B cell (primary cell): ENCODE measurements around the gene ST8SIA1. TPM values are rescaled to one million over a fixed set of nuclear protein-coding genes. Genes with fewer than 3 reads are reported as not detected.

Experiments used
- ATAC-seq: fragments of 200-7000 bp; cut with Tn5 transposase; one replicate; pipeline ENCODE4 v1.10.0; 2021; ENCODE audit warnings: low read depth, mild to moderate bottlenecking, moderate number of reproducible peaks, moderate library complexity
- CTCF ChIA-PET: fragments of 350-600 bp; sonication (Branson Sonifier 250); formaldehyde crosslinking; loops from one replicate; lab custom pipeline; 2021; ENCODE audit warnings: antibody characterized with exemption, inconsistent platforms; lab: Charles Lee
- POLR2A ChIA-PET: fragments of 350-600 bp; sonication (Branson Sonifier 250); formaldehyde crosslinking; loops from one replicate; lab custom pipeline; 2021; ENCODE audit warnings: antibody characterized with exemption; lab: Charles Lee
- DNase-seq: peaks from one replicate; pipeline ENCODE4 v3.0.0; 2013
- H2AFZ ChIP-seq: 2 replicates; pipeline ENCODE4 v1.6.1; 2012; ENCODE audit warnings: mild to moderate bottlenecking, low read depth, low read length; ENCODE audit not compliant: insufficient read depth, poor library complexity, severe bottlenecking
- H3K27ac ChIP-seq, 2 donors: 1 replicate in 1 of 2; 2 replicates in 1 of 2; pipeline ENCODE4 v1.5.1; 2012 to 2013; ENCODE audit warnings: low read length in 2 of 2, mild to moderate bottlenecking in 2 of 2, moderate library complexity in 1 of 2
- H3K27me3 ChIP-seq, 4 experiments: fragments of 200-600 bp in 1 of 4; sonication (generic) in 1 of 4; replicated peaks in 1 of 4; 1 replicate in 2 of 4; 2 replicates in 2 of 4; pipeline versions ENCODE4 v1.6.1 to v1.7.0; 2013 to 2016; ENCODE audit warnings: low read length in 3 of 4, mild to moderate bottlenecking in 2 of 4, mixed read lengths in 1 of 4, moderate library complexity in 1 of 4; ENCODE audit not compliant: insufficient read depth in 4 of 4, control insufficient read depth in 3 of 4; ENCODE audit errors: control extremely low read depth in 1 of 4
- H3K36me3 ChIP-seq, 2 experiments: replicated peaks in 1 of 2; 1 replicate in 1 of 2; 2 replicates in 1 of 2; pipeline versions ENCODE4 v1.6.1 to v1.7.1; 2013; ENCODE audit warnings: low read length in 1 of 2; ENCODE audit not compliant: insufficient read depth in 2 of 2, control insufficient read depth in 1 of 2; ENCODE audit errors: control extremely low read depth in 1 of 2, extremely low read depth in 1 of 2
- H3K4me1 ChIP-seq, 2 donors: fragments of 200-600 bp in 1 of 2; sonication (generic) in 1 of 2; 1 replicate in 1 of 2; 2 replicates in 1 of 2; pipeline versions ENCODE4 v1.5.1 to v1.6.1; 2013 to 2017; ENCODE audit warnings: low read length in 2 of 2; ENCODE audit not compliant: control insufficient read depth in 2 of 2, insufficient read depth in 2 of 2
- H3K4me2 ChIP-seq: replicated peaks from 2 replicates; pipeline ENCODE3; 2012; ENCODE audit warnings: mild to moderate bottlenecking, low read depth, low read length; ENCODE audit not compliant: poor library complexity, severe bottlenecking
- H3K4me3 ChIP-seq, 5 experiments: fragments of 200-600 bp in 1 of 5; sonication (generic) in 1 of 5; 1 replicate in 3 of 5; 2 replicates in 2 of 5; pipeline versions ENCODE4 v1.5.1 to v1.7.0; 2011 to 2016; ENCODE audit warnings: low read length in 4 of 5, mild to moderate bottlenecking in 4 of 5, low read depth in 2 of 5, control low read depth in 1 of 5, moderate library complexity in 1 of 5; ENCODE audit not compliant: insufficient read depth in 1 of 5; ENCODE audit errors: control extremely low read depth in 1 of 5, extremely low read depth in 1 of 5
- H3K79me2 ChIP-seq: fragments of 200-600 bp; sonication (generic); one replicate; pipeline ENCODE4 v1.6.0; 2016; ENCODE audit warnings: low read length; ENCODE audit not compliant: control insufficient read depth, insufficient read depth
- H3K9ac ChIP-seq: fragments of 200-600 bp; sonication (generic); 2 replicates; pipeline ENCODE4 v1.6.1; 2017; ENCODE audit warnings: mild to moderate bottlenecking, low read length, moderate library complexity
- H3K9me3 ChIP-seq, 3 donors: one replicate each; pipeline versions ENCODE4 v1.6.1 to v1.7.1; 2013; ENCODE audit warnings: low read length in 2 of 3; ENCODE audit not compliant: control insufficient read depth in 2 of 3, insufficient read depth in 1 of 3; ENCODE audit errors: control extremely low read depth in 1 of 3
- H4K20me1 ChIP-seq: 2 replicates; pipeline ENCODE4 v1.6.0; 2012; ENCODE audit warnings: mild to moderate bottlenecking, low read length; ENCODE audit not compliant: insufficient read depth, control insufficient read depth, poor library complexity, severe bottlenecking
- H3K27ac Mint-ChIP-seq: one replicate; pipeline ENCODE4 v1.8.0; 2021; ENCODE audit warnings: mixed read lengths
- H3K27me3 Mint-ChIP-seq: one replicate; pipeline ENCODE4 v1.8.0; 2021; ENCODE audit warnings: mixed read lengths
- H3K4me1 Mint-ChIP-seq: one replicate; pipeline ENCODE4 v1.8.0; 2021; ENCODE audit warnings: mixed read lengths
- H3K4me3 Mint-ChIP-seq: one replicate; pipeline ENCODE4 v1.8.0; 2021; ENCODE audit warnings: mixed read lengths
- H3K9me3 Mint-ChIP-seq: one replicate; pipeline ENCODE4 v1.8.0; 2022; ENCODE audit warnings: mixed read lengths; ENCODE audit not compliant: insufficient read depth
- EZH2 ChIP-seq: IDR thresholded peaks from 2 replicates; pipeline ENCODE4 v1.6.1; 2012; ENCODE audit warnings: borderline replicate concordance, low read depth, mild to moderate bottlenecking, moderate library complexity, low read length; ENCODE audit not compliant: insufficient read depth, poor library complexity, severe bottlenecking
- WGBS: methylation state at CpG from one replicate; pipeline ENCODE4 v1.1.5; 2013; ENCODE audit warnings: missing lambda C conversion rate; ENCODE audit not compliant: insufficient coverage; 5-methylcytosine and 5-hydroxymethylcytosine counted together
- intact Hi-C: fragments of 100-400 bp; cut with micrococcal nuclease; formaldehyde crosslinking; loops from one replicate; pipeline ENCODE4 v1.10.0; 2022
- polyA plus RNA-seq: library from polyadenylated mRNA; depleted of rRNA; stranded (reverse); fragments of >200 nt; gene quantifications from 2 replicates; pipeline ENCODE4 v1.2.3, GENCODE V29; 2012
- total RNA-seq, 2 donors: library from RNA; stranded (reverse); fragments of 120-200 nt in 1 of 2; gene quantifications; 1 replicate in 1 of 2; 2 replicates in 1 of 2; pipeline versions ENCODE4 v1.2.3 to v1.2.4, GENCODE V29; 2013 to 2022
- TF ChIP-seq, protein P1 (sequence below): fragments of 200-600 bp; IDR thresholded peaks from one replicate; pipeline ENCODE4 v1.8.0; 2022; ENCODE audit warnings: antibody characterized with exemption, mild to moderate bottlenecking

The ST8SIA1 gene
- total and polyA plus RNA-seq, 2 donors (not counting 1 experiment from before 2014, with no cell fraction given): 0.02 to 0.04 TPM

DNA sequence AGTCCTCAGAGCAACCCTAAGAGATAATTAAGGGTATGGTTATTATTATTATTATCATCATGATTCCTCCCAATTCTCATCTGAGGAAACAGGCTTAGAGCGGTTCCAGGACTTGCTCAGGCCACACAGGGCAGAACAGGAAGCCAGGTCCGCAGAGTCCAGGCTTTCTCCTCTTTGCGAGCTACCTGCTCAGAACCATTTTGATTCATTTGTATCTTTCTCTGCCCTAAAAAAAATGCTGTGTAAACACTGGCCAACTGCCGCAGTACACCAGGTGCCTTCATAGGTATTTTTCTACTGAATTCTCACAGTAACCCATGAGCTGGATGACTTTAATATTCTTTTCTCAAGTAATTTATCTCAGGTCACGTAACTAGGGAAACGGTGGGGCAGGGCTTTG, 45.3 kb downstream of the ST8SIA1 start:
- Histone ChIP-seq H3K79me2 (no peaks in the 10 kb centered on the region), H3K9ac (no peak overlapping the region), H4K20me1 (no peaks in the 10 kb centered on the region), H3K27me3 (no peaks in the 10 kb centered on the region), H3K4me2 (no peak overlapping the region), H2AFZ (no peak overlapping the region), H3K9me3 (no peaks in the 10 kb centered on the region), H3K4me3 (no peak overlapping the region), H3K27ac (no peak overlapping the region), H3K4me1 (no peaks in the 10 kb centered on the region), H3K36me3 (no peaks in the 10 kb centered on the region)
- ChIA-PET POLR2A (no interaction called here), CTCF (no interaction called here)
- 91% methylated on average over 5 of the region's 6 CpGs for WGBS
- TF ChIP-seq EZH2: no peak
- TF ChIP-seq, protein P1, sequence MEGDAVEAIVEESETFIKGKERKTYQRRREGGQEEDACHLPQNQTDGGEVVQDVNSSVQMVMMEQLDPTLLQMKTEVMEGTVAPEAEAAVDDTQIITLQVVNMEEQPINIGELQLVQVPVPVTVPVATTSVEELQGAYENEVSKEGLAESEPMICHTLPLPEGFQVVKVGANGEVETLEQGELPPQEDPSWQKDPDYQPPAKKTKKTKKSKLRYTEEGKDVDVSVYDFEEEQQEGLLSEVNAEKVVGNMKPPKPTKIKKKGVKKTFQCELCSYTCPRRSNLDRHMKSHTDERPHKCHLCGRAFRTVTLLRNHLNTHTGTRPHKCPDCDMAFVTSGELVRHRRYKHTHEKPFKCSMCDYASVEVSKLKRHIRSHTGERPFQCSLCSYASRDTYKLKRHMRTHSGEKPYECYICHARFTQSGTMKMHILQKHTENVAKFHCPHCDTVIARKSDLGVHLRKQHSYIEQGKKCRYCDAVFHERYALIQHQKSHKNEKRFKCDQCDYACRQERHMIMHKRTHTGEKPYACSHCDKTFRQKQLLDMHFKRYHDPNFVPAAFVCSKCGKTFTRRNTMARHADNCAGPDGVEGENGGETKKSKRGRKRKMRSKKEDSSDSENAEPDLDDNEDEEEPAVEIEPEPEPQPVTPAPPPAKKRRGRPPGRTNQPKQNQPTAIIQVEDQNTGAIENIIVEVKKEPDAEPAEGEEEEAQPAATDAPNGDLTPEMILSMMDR: no peak
- Mint-ChIP-seq H3K9me3 (no peaks in the 10 kb centered on the region), H3K27ac (no peak overlapping the region), H3K4me1 (no peaks in the 10 kb centered on the region), H3K4me3 (no peak overlapping the region), H3K27me3 (peaks cover 11% of the 10 kb centered on the region)
- ATAC-seq (no peak), DNase-seq (no peak)
- intact Hi-C loops: no loop called here

DNA sequence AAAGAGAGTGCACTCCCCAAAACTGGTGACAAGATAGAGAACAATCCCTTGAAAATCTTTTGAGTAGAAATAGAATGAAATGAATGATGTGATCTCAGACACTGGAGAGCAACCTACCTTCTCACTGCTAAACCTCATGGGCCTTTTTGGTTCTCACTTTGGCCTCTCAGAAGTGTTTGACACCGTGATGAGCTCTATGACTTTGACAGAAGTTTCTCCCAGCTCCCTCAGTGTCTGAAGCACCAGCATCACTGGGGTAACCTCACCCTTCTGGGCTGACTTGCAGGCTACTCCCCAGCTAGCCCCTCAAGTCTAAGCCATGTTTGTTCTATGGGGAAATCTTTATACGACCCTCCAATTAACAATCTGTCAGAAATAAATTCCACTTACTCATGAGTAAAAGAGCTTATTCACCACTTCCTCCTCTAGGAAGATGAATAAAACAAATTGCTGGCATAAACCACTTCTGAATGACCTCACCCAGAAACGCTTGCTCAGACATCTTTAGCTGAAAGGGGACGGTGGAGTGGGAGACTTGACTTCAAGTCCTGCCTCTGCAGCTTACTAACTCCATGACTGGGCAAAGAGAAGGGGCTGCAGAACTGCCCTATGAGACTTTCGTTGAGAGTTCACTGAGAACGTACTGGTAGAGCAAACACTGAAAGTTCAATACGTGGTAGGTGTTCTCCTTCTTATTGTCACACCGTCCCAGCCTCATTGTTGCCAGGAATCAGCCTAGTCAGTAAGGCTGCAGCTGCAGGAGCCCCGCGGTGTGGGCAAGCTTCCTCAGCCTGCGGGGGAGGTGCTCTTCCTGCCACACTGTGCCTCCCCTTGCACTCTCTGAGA, 46.5 kb downstream of the ST8SIA1 start:
- no peak for ATAC-seq
- H3K27ac Mint-ChIP-seq: no peak overlapping the region
- Histone ChIP-seq H3K9ac (no peak overlapping the region), H3K4me1 (no peaks in the 10 kb centered on the region), H3K27me3 (peaks cover 0 to 3% (median 0%) of the 10 kb centered on the region in 4 experiments), H3K27ac (no peak overlapping the region), H3K4me3 (no peak overlapping the region), H4K20me1 (no peaks in the 10 kb centered on the region), H3K4me2 (no peak overlapping the region), H3K36me3 (no peaks in the 10 kb centered on the region), H3K9me3 (no peaks in the 10 kb centered on the region), H3K79me2 (no peaks in the 10 kb centered on the region), H2AFZ (peak overlapping the region; percentile 29)
- ChIA-PET CTCF (no interaction called here), POLR2A (no interaction called here)
- intact Hi-C loops: no loop called here
- no peaks in the 10 kb centered on the region for H3K9me3 Mint-ChIP-seq
- H3K4me1 Mint-ChIP-seq: no peaks in the 10 kb centered on the region
- TF ChIP-seq, protein P1: no peak
- TF ChIP-seq EZH2: no peak
- no peak overlapping the region for H3K4me3 Mint-ChIP-seq
- DNase-seq: no peak
- 30% methylated on average over 10 of the region's 11 CpGs for WGBS
- peaks cover 11% of the 10 kb centered on the region for H3K27me3 Mint-ChIP-seq
